GM12878 (cell line): ENCODE data around the gene SIRT2. TPM values are rescaled to one million over a fixed set of nuclear protein-coding genes. Genes with fewer than 3 reads are reported as not detected.

Source experiments
- ATAC-seq: fragments of 200-7000 bp; cut with Tn5 transposase; 3 replicates; pipeline ENCODE4 v1.9.1; 2020; ENCODE audit warnings: mild to moderate bottlenecking, moderate library complexity
- BruUV-seq: library from RNA; stranded (reverse); fragments of 400-500 nt; replicated peaks from 2 replicates; lab custom pipeline; 2021; lab: Mats Ljungman, UMichigan
- CTCF ChIA-PET: fragments of 300-600 bp; sonication (Branson Sonifier 250); formaldehyde crosslinking; extraction: SDS; loops from one replicate; lab custom pipeline; 2021; ENCODE audit warnings: inconsistent platforms; lab: Yijun Ruan, JAX
- POLR2A ChIA-PET: fragments of 350-600 bp; formaldehyde crosslinking; extraction: SDS; loops from one replicate; lab custom pipeline; 2021; ENCODE audit warnings: inconsistent platforms; lab: Charles Lee
- RAD21 ChIA-PET: fragments of 300-600 bp; sonication (Branson Sonifier 250); formaldehyde crosslinking; loops from one replicate; lab custom pipeline; 2023; ENCODE audit warnings: antibody characterized with exemption; ENCODE audit not compliant: unreplicated experiment; lab: Charles Lee
- SMC1A ChIA-PET: fragments of 300-600 bp; sonication (Branson Sonifier 250); formaldehyde crosslinking; loops from one replicate; lab custom pipeline; 2023; ENCODE audit not compliant: unreplicated experiment, uncharacterized antibody; lab: Charles Lee
- DNase-seq: peaks from one replicate; pipeline ENCODE4 v3.0.0-alpha.2; 2011; ENCODE audit warnings: low read depth, low spot score
- FAIRE-seq: peaks from 3 replicates; lab custom pipeline; 2011; peaks lifted over from hg19 to GRCh38; lab: Jason Lieb, UNC
- H2AFZ ChIP-seq: 2 replicates; pipeline ENCODE4 v1.6.0; 2011; ENCODE audit warnings: low read depth, low read length, control low read depth; ENCODE audit not compliant: control insufficient read depth
- H3K27ac ChIP-seq: 2 replicates; pipeline ENCODE4 v1.5.1; 2011; ENCODE audit warnings: control low read depth; ENCODE audit not compliant: control insufficient read depth, insufficient read depth
- H3K27me3 ChIP-seq, 2 experiments: replicated peaks in 1 of 2; 2 replicates each; pipeline versions ENCODE4 v1.6.0 to v1.6.1; 2011; ENCODE audit warnings: low read length in 1 of 2; ENCODE audit not compliant: control insufficient read depth in 2 of 2, insufficient read depth in 2 of 2
- H3K36me3 ChIP-seq, 2 experiments: 2 replicates each; pipeline ENCODE4 v1.5.1; 2011; ENCODE audit warnings: low read length in 1 of 2; ENCODE audit not compliant: control insufficient read depth in 2 of 2, insufficient read depth in 2 of 2
- H3K4me1 ChIP-seq: 2 replicates; pipeline ENCODE4 v1.6.1; 2011; ENCODE audit warnings: mild to moderate bottlenecking, low read length, moderate library complexity, mixed read lengths; ENCODE audit not compliant: control insufficient read depth, insufficient read depth
- H3K4me2 ChIP-seq: 2 replicates; pipeline ENCODE4 v1.6.0; 2011; ENCODE audit warnings: control low read depth; ENCODE audit not compliant: control insufficient read depth, insufficient read depth
- H3K4me3 ChIP-seq: fragments of 200-600 bp; sonication (generic); 2 replicates; pipeline ENCODE4 v1.5.1; 2016
- H3K79me2 ChIP-seq: 2 replicates; pipeline ENCODE4 v1.6.0; 2011; ENCODE audit warnings: low read length; ENCODE audit not compliant: control insufficient read depth, insufficient read depth
- H3K9ac ChIP-seq: 2 replicates; pipeline ENCODE4 v1.8.0; 2011; ENCODE audit warnings: low read length, control low read depth, mixed read lengths; ENCODE audit not compliant: control insufficient read depth, insufficient read depth
- H3K9me3 ChIP-seq: replicated peaks from 3 replicates; pipeline ENCODE4 v1.5.1; 2011; ENCODE audit warnings: mild to moderate bottlenecking, low read length; ENCODE audit not compliant: control insufficient read depth, insufficient read depth
- H4K20me1 ChIP-seq: 2 replicates; pipeline ENCODE4 v1.6.0; 2011; ENCODE audit not compliant: control insufficient read depth, insufficient read depth
- BCL11A ChIP-seq: IDR thresholded peaks from 2 replicates; pipeline ENCODE4 v1.6.1; 2011; ENCODE audit warnings: low read depth, low read length
- CUX1 ChIP-seq: IDR thresholded peaks from 2 replicates; pipeline ENCODE4 v1.6.1; 2012; ENCODE audit warnings: improper control_type of control experiment, low read depth, low read length; ENCODE audit not compliant: insufficient replicate concordance
- FOS ChIP-seq: IDR thresholded peaks from 3 replicates; pipeline ENCODE4 v1.6.1; 2011; ENCODE audit warnings: borderline replicate concordance; ENCODE audit not compliant: insufficient read length; ENCODE audit errors: extremely low read depth
- RELA ChIP-seq: fragments of 450-650 bp; IDR thresholded peaks from 2 replicates; pipeline ENCODE4 v1.8.0; 2014; ENCODE audit warnings: borderline replicate concordance; ENCODE audit not compliant: partially characterized antibody
- RUNX3 ChIP-seq: IDR thresholded peaks from 2 replicates; pipeline ENCODE4 v1.6.1; 2012; ENCODE audit warnings: low read length, inconsistent platforms
- WGBS: methylation state at CpG from one replicate; pipeline ENCODE4 v1.1.6; 2016; ENCODE audit warnings: low lambda C conversion rate; ENCODE audit not compliant: insufficient replicate concordance, insufficient coverage; ENCODE audit errors: missing lambda C conversion rate; 5-methylcytosine and 5-hydroxymethylcytosine counted together
- in situ Hi-C: fragments of 300-500 bp; cut with MboI; formaldehyde crosslinking; loops from 9 replicates; pipeline ENCODE4 v1.14.3; 2018; ENCODE audit warnings: mixed read lengths
- intact Hi-C: fragments of 100-400 bp; cut with micrococcal nuclease; formaldehyde crosslinking; loops from one replicate; pipeline ENCODE4 v1.14.2; 2022; ENCODE audit not compliant: unreplicated experiment
- polyA plus RNA-seq, 11 experiments: library from polyadenylated mRNA; depleted of rRNA in 4 of 11; unstranded in 6 of 11; stranded (reverse) in 5 of 11; fragments of >200 nt; fragmentation: Nextera tagmentation in 4 of 11; fragmentation: Illumina TruSeq in 1 of 11; extraction: Ambion mirVana in 4 of 11; extraction: Trizol in 1 of 11; gene quantifications; 1 replicate in 1 of 11; 2 replicates in 10 of 11; pipeline versions ENCODE4 v1.2.1 to v1.2.3, GENCODE V29; 2011 to 2016; ENCODE audit warnings: inconsistent platforms in 2 of 11, missing spikeins in 2 of 11, low read depth in 1 of 11
- total RNA-seq, 4 experiments: library from RNA; depleted of rRNA in 3 of 4; stranded (reverse); fragments of >200 nt in 3 of 4; fragmentation: Illumina TruSeq in 1 of 4; extraction: Trizol in 1 of 4; gene quantifications; 2 replicates each; pipeline versions ENCODE4 v1.2.1 to v1.2.3, GENCODE V29; 2013 to 2021

The SIRT2 gene
- total and polyA plus RNA-seq, 10 of the 15 experiments (the other 5 are each of a cell fraction or from before 2014, with no cell fraction given) = 1.4 to 38.7 (median 24.1) TPM

- TF ChIP-seq CUX1 (no peak), FOS (no peak)
Observed at GRCh38 chr19:38894968-38895367, 4.5 kb downstream of the SIRT2 start (continued).

GRCh38 chr19:38893341-38893771 is 6.1 kb downstream of the SIRT2 start:
- H3K27me3 ChIP-seq = no peaks in the 10 kb centered on the region
- POLR2A ChIA-PET = no interaction called here
- FAIRE-seq (no peak), ATAC-seq (no peak), DNase-seq (no peak)
- no peak overlapping the region for H3K9ac ChIP-seq
- CTCF ChIA-PET = interaction anchor here (0.9 kb wide), 1 partner anchor 1530 kb away, joined by 3 read pairs; no protein-coding TSS in a partner anchor
- no peak overlapping the region for H3K27ac ChIP-seq
- H3K4me3 ChIP-seq = no peak overlapping the region
- H4K20me1 ChIP-seq = no peaks in the 10 kb centered on the region
- SMC1A ChIA-PET = no interaction called here
- H2AFZ ChIP-seq = no peak overlapping the region
- RAD21 ChIA-PET = no interaction called here
- H3K4me1 ChIP-seq = peaks cover 3% of the 10 kb centered on the region
- intact Hi-C loops = no loop called here
- in situ Hi-C loops = no loop called here
- no peaks in the 10 kb centered on the region for H3K9me3 ChIP-seq
- TF ChIP-seq RELA = no peak
- no peak for TF ChIP-seq BCL11A
- TF ChIP-seq RUNX3 = no peak
- TF ChIP-seq, all 136 proteins: peak for 0
- BruUV-seq = no TSS peak
- 90% methylated on average over 14 of the region's 14 CpGs for WGBS
- no peak overlapping the region for H3K4me2 ChIP-seq
- no peaks in the 10 kb centered on the region; a peak in 1 of 4 replicates for H3K36me3 ChIP-seq
- no peaks in the 10 kb centered on the region for H3K79me2 ChIP-seq
